HG03460 (cell line): ENCODE data around the gene GPS1.

Source experiments
- ATAC-seq: cut with Tn5 transposase; IDR thresholded peaks from one replicate; pipeline ENCODE4 v1.9.1; 2021; ENCODE audit not compliant: unreplicated experiment

Gene GPS1

GRCh38 chr17:82056729-82057621 is 5.3 kb downstream of the GPS1 start:
- ATAC-seq: no peak

GRCh38 chr17:82058230-82058854 is 6.6 kb downstream of the GPS1 start:
- ATAC-seq: no peak

GRCh38 chr17:82058855-82059249 is 7.2 kb downstream of the GPS1 start:
- ATAC-seq: no peak

GRCh38 chr17:82059272-82060000 is 7.7 kb downstream of the GPS1 start:
- no peak for ATAC-seq

- no peak for ATAC-seq
Observed at GRCh38 chr17:82060001-82060380, 8.3 kb downstream of the GPS1 start.

GRCh38 chr17:82060614-82061013 is 8.9 kb downstream of the GPS1 start:
- ATAC-seq: no peak

- no peak for ATAC-seq
Observed at GRCh38 chr17:82061047-82061925, 9.6 kb downstream of the GPS1 start.

- ATAC-seq: no peak
Observed at GRCh38 chr17:82062076-82062983, 10.6 kb downstream of the GPS1 start.

- no peak for ATAC-seq
Observed at GRCh38 chr17:82062984-82063368, 11.3 kb downstream of the GPS1 start.

- ATAC-seq: no peak
Observed at GRCh38 chr17:82063424-82064415, 12.0 kb downstream of the GPS1 start.

- ATAC-seq: no peak
Observed at GRCh38 chr17:82064433-82065192, 12.9 kb downstream of the GPS1 start.

- ATAC-seq: peak; percentile 18
Observed at GRCh38 chr17:82065193-82065637, 13.5 kb downstream of the GPS1 start.

- peak; percentile 52 for ATAC-seq
Observed at GRCh38 chr17:82065638-82066303, 14.1 kb downstream of the GPS1 start, which contains the start of gene DUS1L. Gene DUS1L (minus strand): TSS chr17:82065804. CDS start chr17:82065059, 745 bp downstream.

- no peak for ATAC-seq
Observed at GRCh38 chr17:82070611-82071010, 18.9 kb downstream of the GPS1 start.

GRCh38 chr17:82072827-82073226 is 21.1 kb downstream of the GPS1 start:
- ATAC-seq: no peak

- no peak for ATAC-seq
Observed at GRCh38 chr17:82073446-82073845, 21.7 kb downstream of the GPS1 start.
